HG03460 (cell line): ENCODE measurements around the gene SLC17A7.

Experiments used
- ATAC-seq: cut with Tn5 transposase; IDR thresholded peaks from one replicate; pipeline ENCODE4 v1.9.1; 2021; ENCODE audit not compliant: unreplicated experiment

Gene SLC17A7

DNA sequence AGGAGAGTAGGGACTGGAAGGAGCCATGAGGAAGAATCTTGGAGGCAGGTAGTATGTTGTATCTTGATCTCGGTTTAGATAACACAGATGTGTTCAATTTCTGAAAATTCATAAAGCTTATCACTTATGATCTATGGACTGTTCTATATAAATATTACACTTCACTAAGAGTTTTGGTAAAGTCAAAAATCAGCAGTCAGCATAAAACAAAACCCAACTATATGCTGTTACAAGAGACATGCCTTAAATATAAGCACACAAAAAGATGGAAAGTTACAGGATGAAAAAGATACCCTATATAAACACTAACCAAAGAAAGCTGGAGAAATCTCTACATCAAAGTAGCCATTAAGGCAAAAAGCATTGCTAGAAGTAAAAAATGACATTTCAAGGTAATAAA lies 57.7 kb downstream of the SLC17A7 start:
- no peak for ATAC-seq

DNA sequence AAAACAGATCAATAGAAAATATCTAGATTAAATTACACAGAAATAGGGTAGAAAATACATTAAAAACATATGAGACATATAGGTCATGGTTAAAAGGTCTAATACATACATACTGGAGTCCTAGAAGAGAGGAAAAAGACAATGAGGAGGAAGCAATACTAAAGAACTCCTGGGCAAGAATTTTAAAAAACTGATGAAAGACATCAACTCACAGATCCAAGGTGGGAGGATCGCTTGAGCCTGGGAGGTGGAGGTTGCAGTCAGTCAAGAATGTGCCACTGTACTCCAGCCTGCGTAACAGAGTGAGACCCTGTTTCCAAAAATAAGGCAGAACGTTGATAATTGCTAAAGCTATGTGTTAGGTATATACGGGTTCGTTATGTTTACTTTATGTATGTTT lies 58.7 kb downstream of the SLC17A7 start:
- no peak for ATAC-seq

GRCh38 chr19:49380391-49380790 lies 60.9 kb downstream of the SLC17A7 start:
- ATAC-seq = no peak
